Esophagus squamous epithelium (tissue), 5 donors: ENCODE results near the gene PRKCE. TPM values are rescaled to one million over a fixed set of nuclear protein-coding genes. Genes with fewer than 3 reads are reported as not detected.

Source experiments
- DNase-seq: peaks from one replicate; lab custom pipeline; 2025; lab: John Stamatoyannopoulos, UW
- H3K27ac ChIP-seq, 4 donors: fragments of 200-600 bp; sonication (generic); one replicate each; pipeline ENCODE4 v1.5.1; 2016 to 2019; ENCODE audit warnings: mild to moderate bottlenecking in 1 of 4
- H3K27me3 ChIP-seq, 4 donors: fragments of 200-600 bp; sonication (generic); 1 replicate in 3 of 4; 2 replicates in 1 of 4; pipeline versions ENCODE4 v1.5.1 to v1.6.0; 2017 to 2021; ENCODE audit warnings: antibody characterized with exemption in 1 of 4
- H3K36me3 ChIP-seq, 3 donors: fragments of 200-600 bp; sonication (generic); one replicate each; pipeline ENCODE4 v1.5.1; 2016 to 2019
- H3K4me1 ChIP-seq, 3 donors: fragments of 200-600 bp; sonication (generic); one replicate each; pipeline ENCODE4 v1.5.1; 2017 to 2019
- H3K4me3 ChIP-seq, 4 donors: fragments of 200-600 bp; sonication (generic); 1 replicate in 3 of 4; 2 replicates in 1 of 4; pipeline ENCODE4 v1.5.1; 2016 to 2019; ENCODE audit warnings: mild to moderate bottlenecking in 2 of 4, moderate library complexity in 1 of 4
- H3K9me3 ChIP-seq, 3 donors: fragments of 200-600 bp; sonication (generic); one replicate each; pipeline ENCODE4 v1.5.1; 2016 to 2019
- CTCF ChIP-seq, 6 experiments: fragments of 450-650 bp in 4 of 6; fragments of 200-600 bp in 2 of 6; sonication (generic) in 2 of 6; IDR thresholded peaks; one replicate each; pipeline ENCODE4 v1.5.1; 2016 to 2019; ENCODE audit warnings: antibody characterized with exemption in 6 of 6, mild to moderate bottlenecking in 4 of 6, moderate library complexity in 4 of 6
- POLR2A ChIP-seq, 4 donors: fragments of 450-650 bp; IDR thresholded peaks; one replicate each; pipeline ENCODE4 v1.6.1; 2017; ENCODE audit warnings: antibody characterized with exemption in 4 of 4, mild to moderate bottlenecking in 4 of 4, moderate library complexity in 3 of 4
- WGBS, 2 donors: methylation state at CpG; one replicate each; pipeline ENCODE4 v1.1.5; 2018; 5-methylcytosine and 5-hydroxymethylcytosine counted together
- intact Hi-C: fragments of 100-400 bp; cut with DNase I; formaldehyde crosslinking; loops from one replicate; pipeline ENCODE4 v1.15.0; 2022
- total RNA-seq, 4 donors: library from RNA; depleted of rRNA; stranded (reverse); fragments of >200 nt; gene quantifications; one replicate each; pipeline ENCODE4 v1.1.0, GENCODE V29; 2016
- donor health status: DM: yes; HTN: yes; CAD: no.

The PRKCE gene
- total RNA-seq, 4 donors from 2014 or later: 6.5 to 13.7 (median 9.9) TPM

- TF ChIP-seq CTCF (IDR thresholded peaks at IDR 0.05) (no peak), POLR2A (IDR thresholded peaks at IDR 0.05) (no peak)
- Histone ChIP-seq H3K4me1 (peaks cover 0 to 4% (median 0%) of the 10 kb centered on the region in 3 donors), H3K27me3 (no peaks in the 10 kb centered on the region), H3K27ac (no peak overlapping the region), H3K9me3 (no peaks in the 10 kb centered on the region), H3K4me3 (no peak overlapping the region), H3K36me3 (no peaks in the 10 kb centered on the region)
- WGBS, 2 donors: 79 to 88% methylated on average over 12 to 13 of the region's 13 CpGs
- DNase-seq: no peak
- intact Hi-C loops: loop anchor here (10.0 kb wide), 1 partner anchor 137 kb away; no protein-coding TSS in a partner anchor
Observed at GRCh38 chr2:45797451-45798230, 146.2 kb downstream of the PRKCE start.

DNA sequence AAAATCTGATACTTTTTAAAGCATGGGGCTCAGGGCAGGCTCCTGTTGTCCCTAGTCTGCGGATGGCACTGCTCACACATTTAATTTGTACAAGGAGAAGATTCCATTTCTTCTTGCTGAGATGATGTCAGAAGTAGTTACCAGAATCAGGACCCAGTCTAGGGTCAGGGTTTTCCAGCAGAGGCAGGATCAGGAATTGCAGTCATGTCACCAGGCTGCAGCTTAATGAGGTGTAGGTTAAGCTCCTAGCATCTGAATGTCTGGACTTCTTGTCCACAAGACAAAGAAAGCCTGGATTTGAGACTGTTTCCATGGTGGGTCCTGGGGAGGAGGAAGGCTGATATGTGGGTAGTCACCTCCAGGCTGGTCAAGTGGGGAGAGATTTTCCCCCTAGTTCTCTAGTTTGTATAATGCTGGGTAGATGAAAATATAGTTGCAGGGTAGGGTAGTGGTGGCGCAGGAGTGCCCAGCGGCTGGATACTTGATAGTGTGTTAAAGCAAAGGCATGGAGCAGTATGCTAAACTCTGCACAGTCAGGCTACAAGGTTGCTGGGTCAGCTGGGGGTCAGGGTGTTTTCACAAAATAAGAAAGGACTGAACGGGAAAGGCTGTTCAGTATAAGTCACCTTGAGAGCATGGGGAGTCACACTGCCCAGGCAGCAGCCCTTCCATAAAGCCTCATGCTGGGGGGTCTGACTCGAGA lies 148.4 kb downstream of the PRKCE start:
- WGBS, 2 donors: 96 to 100% methylated on average over 3 to 4 of the region's 5 CpGs
- Histone ChIP-seq H3K27me3 (no peaks in the 10 kb centered on the region), H3K9me3 (no peaks in the 10 kb centered on the region), H3K4me1 (no peaks in the 10 kb centered on the region), H3K27ac (no peak overlapping the region), H3K4me3 (no peak overlapping the region), H3K36me3 (no peaks in the 10 kb centered on the region)
- TF ChIP-seq POLR2A (IDR thresholded peaks at IDR 0.05) (no peak), CTCF (IDR thresholded peaks at IDR 0.05) (no peak)
- no peak for DNase-seq
- intact Hi-C loops: loop anchor here (10.0 kb wide), 1 partner anchor 135 kb away; no protein-coding TSS in a partner anchor

- Histone ChIP-seq H3K4me1 (no peaks in the 10 kb centered on the region), H3K9me3 (no peaks in the 10 kb centered on the region), H3K36me3 (no peaks in the 10 kb centered on the region), H3K27ac (no peak overlapping the region), H3K4me3 (no peak overlapping the region), H3K27me3 (no peaks in the 10 kb centered on the region)
- no peak for TF ChIP-seq CTCF (IDR thresholded peaks at IDR 0.05)
- no peak for TF ChIP-seq POLR2A (IDR thresholded peaks at IDR 0.05)
- intact Hi-C loops: no loop called here
- 86 to 87% methylated on average over 8 of the region's 8 CpGs for WGBS, 2 donors
- no peak for DNase-seq
Observed at GRCh38 chr2:45802499-45803138, 151.1 kb downstream of the PRKCE start.

DNA sequence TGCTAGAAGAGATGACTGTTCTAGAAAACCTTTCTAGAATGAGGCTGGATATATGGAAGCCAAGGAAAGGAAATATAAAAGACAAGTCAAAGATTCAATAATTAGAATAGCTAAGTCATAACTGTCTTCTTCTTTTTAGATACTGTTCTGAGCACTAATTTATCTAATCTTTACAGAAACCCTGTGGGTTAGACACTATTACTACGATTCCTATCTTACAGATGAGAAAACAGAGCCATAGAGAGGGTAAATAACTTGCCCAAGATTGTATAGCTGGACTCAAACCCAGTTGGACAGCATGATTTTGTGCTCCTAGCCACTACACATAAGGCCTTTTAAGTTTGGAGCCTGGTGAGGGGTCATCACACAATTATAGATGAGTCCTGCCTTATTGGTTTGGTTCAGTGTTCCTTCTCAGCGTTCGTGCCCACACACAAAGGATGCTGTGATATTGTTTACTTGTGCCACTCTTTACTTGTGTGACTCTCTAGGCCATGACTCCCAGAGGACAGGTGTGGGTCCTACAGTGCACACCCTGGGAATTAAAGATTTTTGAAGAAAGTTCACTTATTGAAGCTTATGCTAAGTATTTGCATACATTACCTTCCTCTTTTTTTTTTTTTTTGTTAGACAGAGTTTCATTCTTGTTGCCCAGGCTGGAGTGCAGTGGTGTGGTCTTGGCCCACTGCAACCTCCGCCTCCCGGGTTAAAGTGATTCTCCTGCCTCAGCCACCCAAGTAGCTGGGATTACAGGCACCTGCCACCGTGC lies 153.7 kb downstream of the PRKCE start:
- Histone ChIP-seq H3K4me3 (no peak overlapping the region), H3K4me1 (peaks cover 0 to 8% (median 0%) of the 10 kb centered on the region in 3 donors), H3K36me3 (no peaks in the 10 kb centered on the region), H3K9me3 (no peaks in the 10 kb centered on the region), H3K27me3 (no peaks in the 10 kb centered on the region), H3K27ac (no peak overlapping the region)
- intact Hi-C loops: no loop called here
- DNase-seq: no peak
- no peak for TF ChIP-seq POLR2A (IDR thresholded peaks at IDR 0.05)
- 85 to 96% methylated on average over 6 of the region's 6 CpGs for WGBS, 2 donors
